HepG2 (cell line): ENCODE measurements around the gene CSDE1. TPM values are rescaled to one million over a fixed set of nuclear protein-coding genes. Genes with fewer than 3 reads are reported as not detected.

ENCODE experiments used
- ARNT2 ChIP-seq: sonication (generic); formaldehyde crosslinking; IDR thresholded peaks from 2 replicates; pipeline ENCODE4 v1.8.0; 2022; ENCODE audit warnings: mild to moderate bottlenecking, low read depth, missing genetic modification reagents, moderate library complexity
- CCDC6 ChIP-seq: sonication (generic); formaldehyde crosslinking; IDR thresholded peaks from 2 replicates; pipeline ENCODE4 v1.8.1; 2022; ENCODE audit warnings: mild to moderate bottlenecking, missing genetic modification reagents, moderate library complexity
- MIXL1 ChIP-seq: IDR thresholded peaks from 2 replicates; pipeline ENCODE4 v1.6.1; 2016
- MTA1 ChIP-seq: sonication (generic); formaldehyde crosslinking; IDR thresholded peaks from 2 replicates; pipeline ENCODE4 v1.4.0; 2020; ENCODE audit warnings: missing genetic modification reagents, mild to moderate bottlenecking, borderline replicate concordance
- NFKB2 ChIP-seq: sonication (generic); formaldehyde crosslinking; IDR thresholded peaks from 2 replicates; pipeline ENCODE4 v1.4.0; 2020; ENCODE audit warnings: missing genetic modification reagents, borderline replicate concordance
- NRL ChIP-seq: sonication (generic); formaldehyde crosslinking; IDR thresholded peaks from 2 replicates; pipeline ENCODE4 v1.5.0; 2020; ENCODE audit warnings: missing genetic modification reagents, mild to moderate bottlenecking, moderate library complexity, borderline replicate concordance
- POLR2A ChIP-seq, 2 experiments: IDR thresholded peaks; 2 replicates each; pipeline ENCODE4 v1.6.1; 2011; ENCODE audit warnings: low read depth in 2 of 2, low read length in 2 of 2, mild to moderate bottlenecking in 1 of 2, moderate library complexity in 1 of 2; ENCODE audit not compliant: insufficient read depth in 1 of 2
- SMAD1 ChIP-seq: sonication (generic); formaldehyde crosslinking; IDR thresholded peaks from 2 replicates; pipeline ENCODE4 v1.4.0; 2020; ENCODE audit warnings: missing genetic modification reagents, low read depth, mild to moderate bottlenecking, borderline replicate concordance
- SNRNP70 ChIP-seq: fragments of 200-400 bp; formaldehyde crosslinking; IDR thresholded peaks from 2 replicates; pipeline ENCODE4 v1.6.1; 2017; ENCODE audit warnings: mild to moderate bottlenecking, low read depth, low read length, moderate library complexity
- SYNCRIP ChIP-seq: fragments of 200-400 bp; formaldehyde crosslinking; IDR thresholded peaks from 2 replicates; pipeline ENCODE4 v1.6.1; 2018; ENCODE audit warnings: mild to moderate bottlenecking, low read depth, low read length; ENCODE audit not compliant: insufficient read depth
- ZBTB21 ChIP-seq: sonication (generic); formaldehyde crosslinking; IDR thresholded peaks from 2 replicates; pipeline ENCODE4 v1.4.0; 2020; ENCODE audit warnings: missing genetic modification reagents
- ZBTB8A ChIP-seq: sonication (generic); formaldehyde crosslinking; IDR thresholded peaks from 2 replicates; pipeline ENCODE4 v1.4.0; 2020; ENCODE audit warnings: mild to moderate bottlenecking, low read depth, missing genetic modification reagents, borderline replicate concordance
- ZKSCAN8 ChIP-seq: IDR thresholded peaks from 2 replicates; pipeline ENCODE4 v1.6.1; 2016; ENCODE audit warnings: borderline replicate concordance, missing genetic modification reagents, missing compliant biosample characterization
- ZNF709 ChIP-seq: sonication (generic); formaldehyde crosslinking; IDR thresholded peaks from 2 replicates; pipeline ENCODE4 v1.5.0; 2020; ENCODE audit warnings: mild to moderate bottlenecking, missing genetic modification reagents
- polyA plus RNA-seq, 8 experiments: library from polyadenylated mRNA; depleted of rRNA in 3 of 8; stranded (reverse) in 7 of 8; unstranded in 1 of 8; fragments of >200 nt; fragmentation: Illumina TruSeq in 4 of 8; extraction: Trizol in 4 of 8; gene quantifications; 2 replicates each; pipeline versions ENCODE4 v1.2.1 to v1.2.3, GENCODE V29; 2011 to 2016; ENCODE audit warnings: low read depth in 4 of 8, missing spikeins in 1 of 8, mixed read lengths in 1 of 8; ENCODE audit not compliant: insufficient read depth in 1 of 8
- total RNA-seq, 5 experiments: library from RNA; depleted of rRNA; stranded (reverse); fragments of >200 nt; fragmentation: Illumina TruSeq; extraction: Trizol; gene quantifications; 2 replicates each; pipeline ENCODE4 v1.2.3, GENCODE V29; 2016; ENCODE audit warnings: low read depth in 1 of 5
- TF ChIP-seq, protein P1 (sequence below): sonication (generic); formaldehyde crosslinking; IDR thresholded peaks from 2 replicates; pipeline ENCODE4 v1.4.0; 2020; ENCODE audit warnings: mild to moderate bottlenecking, missing genetic modification reagents, borderline replicate concordance
- TF ChIP-seq, protein P2 (sequence below): IDR thresholded peaks from 2 replicates; pipeline ENCODE4 v1.6.1; 2012; ENCODE audit warnings: inconsistent platforms
- TF ChIP-seq, protein P3 (sequence below): IDR thresholded peaks from 2 replicates; pipeline ENCODE4 v1.6.1; 2016; ENCODE audit warnings: missing genetic modification reagents, missing compliant biosample characterization
- TF ChIP-seq, protein P4 (sequence below): IDR thresholded peaks from 2 replicates; pipeline ENCODE4 v1.6.1; 2018; ENCODE audit warnings: missing genetic modification reagents, mild to moderate bottlenecking, missing compliant biosample characterization
- TF ChIP-seq, protein P5 (sequence below): sonication (generic); formaldehyde crosslinking; IDR thresholded peaks from 2 replicates; pipeline ENCODE4 v1.5.0; 2020; ENCODE audit warnings: missing genetic modification reagents
- TF ChIP-seq, protein P6 (sequence below): IDR thresholded peaks from 2 replicates; pipeline ENCODE4 v1.6.1; 2016; ENCODE audit warnings: mild to moderate bottlenecking, missing biosample characterization, missing genetic modification reagents

CSDE1 gene
- total and polyA plus RNA-seq, 2 of the 13 experiments (the other 11 are each of a cell fraction or from before 2014, with no cell fraction given), result 150 to 313 TPM

DNA sequence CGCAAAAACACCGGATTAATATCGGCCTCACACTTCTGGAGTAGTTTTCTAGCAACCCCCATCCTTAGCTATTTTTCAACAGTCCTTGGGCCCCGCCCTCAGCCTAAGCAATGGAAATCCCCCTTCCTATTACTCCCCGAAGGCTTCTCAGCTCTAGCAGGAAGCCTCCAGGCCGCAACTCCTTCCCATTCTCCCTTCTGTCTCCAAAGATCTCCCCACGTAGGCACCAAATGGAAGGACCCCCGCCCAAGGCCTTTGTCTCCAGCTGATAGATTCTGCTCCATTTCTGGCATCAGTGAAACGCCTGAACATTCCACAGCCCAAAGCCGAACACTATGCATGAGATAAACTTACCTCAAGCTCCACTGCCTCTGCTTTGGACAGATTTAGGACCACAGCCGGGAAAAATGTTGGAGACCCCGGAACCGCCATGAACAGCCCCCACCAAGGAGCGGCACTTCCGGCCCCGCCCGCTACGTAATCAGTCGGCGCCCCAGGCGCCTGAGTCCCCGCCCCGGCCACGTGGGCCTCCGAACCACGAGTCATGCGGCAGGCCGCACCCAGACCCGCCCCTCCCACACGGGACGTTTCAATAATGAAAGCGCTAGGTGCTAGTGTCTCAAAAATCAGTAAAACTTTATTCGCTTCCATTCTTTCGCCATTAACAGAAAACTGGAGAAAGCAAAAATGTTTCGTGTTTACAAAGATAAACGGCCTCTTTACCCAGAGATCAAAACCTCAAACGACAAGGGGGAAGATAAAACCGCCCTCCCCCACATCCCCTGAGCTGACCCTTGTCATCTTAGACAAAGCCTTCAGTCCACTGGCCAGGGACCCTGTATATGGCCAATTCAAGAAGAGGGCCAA is 41.2 kb downstream of the CSDE1 start, which contains the start of gene NRAS (continued):
- TF ChIP-seq, protein P1, sequence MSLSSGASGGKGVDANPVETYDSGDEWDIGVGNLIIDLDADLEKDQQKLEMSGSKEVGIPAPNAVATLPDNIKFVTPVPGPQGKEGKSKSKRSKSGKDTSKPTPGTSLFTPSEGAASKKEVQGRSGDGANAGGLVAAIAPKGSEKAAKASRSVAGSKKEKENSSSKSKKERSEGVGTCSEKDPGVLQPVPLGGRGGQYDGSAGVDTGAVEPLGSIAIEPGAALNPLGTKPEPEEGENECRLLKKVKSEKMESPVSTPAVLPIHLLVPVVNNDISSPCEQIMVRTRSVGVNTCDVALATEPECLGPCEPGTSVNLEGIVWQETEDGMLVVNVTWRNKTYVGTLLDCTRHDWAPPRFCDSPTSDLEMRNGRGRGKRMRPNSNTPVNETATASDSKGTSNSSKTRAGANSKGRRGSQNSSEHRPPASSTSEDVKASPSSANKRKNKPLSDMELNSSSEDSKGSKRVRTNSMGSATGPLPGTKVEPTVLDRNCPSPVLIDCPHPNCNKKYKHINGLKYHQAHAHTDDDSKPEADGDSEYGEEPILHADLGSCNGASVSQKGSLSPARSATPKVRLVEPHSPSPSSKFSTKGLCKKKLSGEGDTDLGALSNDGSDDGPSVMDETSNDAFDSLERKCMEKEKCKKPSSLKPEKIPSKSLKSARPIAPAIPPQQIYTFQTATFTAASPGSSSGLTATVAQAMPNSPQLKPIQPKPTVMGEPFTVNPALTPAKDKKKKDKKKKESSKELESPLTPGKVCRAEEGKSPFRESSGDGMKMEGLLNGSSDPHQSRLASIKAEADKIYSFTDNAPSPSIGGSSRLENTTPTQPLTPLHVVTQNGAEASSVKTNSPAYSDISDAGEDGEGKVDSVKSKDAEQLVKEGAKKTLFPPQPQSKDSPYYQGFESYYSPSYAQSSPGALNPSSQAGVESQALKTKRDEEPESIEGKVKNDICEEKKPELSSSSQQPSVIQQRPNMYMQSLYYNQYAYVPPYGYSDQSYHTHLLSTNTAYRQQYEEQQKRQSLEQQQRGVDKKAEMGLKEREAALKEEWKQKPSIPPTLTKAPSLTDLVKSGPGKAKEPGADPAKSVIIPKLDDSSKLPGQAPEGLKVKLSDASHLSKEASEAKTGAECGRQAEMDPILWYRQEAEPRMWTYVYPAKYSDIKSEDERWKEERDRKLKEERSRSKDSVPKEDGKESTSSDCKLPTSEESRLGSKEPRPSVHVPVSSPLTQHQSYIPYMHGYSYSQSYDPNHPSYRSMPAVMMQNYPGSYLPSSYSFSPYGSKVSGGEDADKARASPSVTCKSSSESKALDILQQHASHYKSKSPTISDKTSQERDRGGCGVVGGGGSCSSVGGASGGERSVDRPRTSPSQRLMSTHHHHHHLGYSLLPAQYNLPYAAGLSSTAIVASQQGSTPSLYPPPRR (CRISPR knock-in tag), result no peak
- TF ChIP-seq MTA1 (no peak), CCDC6 (CRISPR knock-in tag) (peak; percentile 37; the same call in 1 of the 2 replicates), ZBTB21 (0 out of 2 replicates have a peak, but pooled peaks have one; percentile 15), SMAD1 (CRISPR knock-in tag) (0 out of 2 replicates have a peak, but pooled peaks have one; percentile 50), SYNCRIP (no peak), ARNT2 (CRISPR knock-in tag) (peak; percentile 56; the same call in 1 of the 2 replicates), NFKB2 (CRISPR knock-in tag) (peak; percentile 75; the same call in 1 of the 2 replicates), ZNF709 (no peak; the same call in 1 of the 2 replicates), ZBTB8A (CRISPR knock-in tag) (no peak), MIXL1 (CRISPR knock-in tag) (peak; percentile 81), SNRNP70 (no peak), NRL (CRISPR knock-in tag) (peak; percentile 28; the same call in 1 of the 2 replicates), ZKSCAN8 (CRISPR knock-in tag) (0 out of 2 replicates have a peak, but pooled peaks have one; percentile 39), POLR2A (IDR thresholded peaks at IDR 0.05; ENCODE audit: insufficient read depth in 1 of 2, low read depth in 2 of 2, low read length in 2 of 2) (peak; percentile 69 to 71)
- TF ChIP-seq, protein P2, sequence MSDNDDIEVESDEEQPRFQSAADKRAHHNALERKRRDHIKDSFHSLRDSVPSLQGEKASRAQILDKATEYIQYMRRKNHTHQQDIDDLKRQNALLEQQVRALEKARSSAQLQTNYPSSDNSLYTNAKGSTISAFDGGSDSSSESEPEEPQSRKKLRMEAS, result peak; percentile 98
- TF ChIP-seq, protein P3, sequence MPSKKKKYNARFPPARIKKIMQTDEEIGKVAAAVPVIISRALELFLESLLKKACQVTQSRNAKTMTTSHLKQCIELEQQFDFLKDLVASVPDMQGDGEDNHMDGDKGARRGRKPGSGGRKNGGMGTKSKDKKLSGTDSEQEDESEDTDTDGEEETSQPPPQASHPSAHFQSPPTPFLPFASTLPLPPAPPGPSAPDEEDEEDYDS (CRISPR knock-in tag), result no peak
- TF ChIP-seq, protein P4, sequence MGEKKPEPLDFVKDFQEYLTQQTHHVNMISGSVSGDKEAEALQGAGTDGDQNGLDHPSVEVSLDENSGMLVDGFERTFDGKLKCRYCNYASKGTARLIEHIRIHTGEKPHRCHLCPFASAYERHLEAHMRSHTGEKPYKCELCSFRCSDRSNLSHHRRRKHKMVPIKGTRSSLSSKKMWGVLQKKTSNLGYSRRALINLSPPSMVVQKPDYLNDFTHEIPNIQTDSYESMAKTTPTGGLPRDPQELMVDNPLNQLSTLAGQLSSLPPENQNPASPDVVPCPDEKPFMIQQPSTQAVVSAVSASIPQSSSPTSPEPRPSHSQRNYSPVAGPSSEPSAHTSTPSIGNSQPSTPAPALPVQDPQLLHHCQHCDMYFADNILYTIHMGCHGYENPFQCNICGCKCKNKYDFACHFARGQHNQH, result peak; percentile 85
- TF ChIP-seq, protein P5, sequence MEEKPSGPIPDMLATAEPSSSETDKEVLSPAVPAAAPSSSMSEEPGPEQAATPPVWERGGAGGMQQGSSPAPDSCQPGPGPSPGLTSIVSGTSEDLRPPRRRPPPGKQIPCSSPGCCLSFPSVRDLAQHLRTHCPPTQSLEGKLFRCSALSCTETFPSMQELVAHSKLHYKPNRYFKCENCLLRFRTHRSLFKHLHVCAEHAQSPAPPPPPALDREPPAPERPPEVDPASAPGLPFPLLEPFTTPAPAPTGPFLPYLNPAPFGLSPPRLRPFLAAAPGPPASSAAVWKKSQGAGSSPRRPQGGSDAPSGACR, result 0 out of 2 replicates have a peak, but pooled peaks have one; percentile 65
- TF ChIP-seq, protein P6, sequence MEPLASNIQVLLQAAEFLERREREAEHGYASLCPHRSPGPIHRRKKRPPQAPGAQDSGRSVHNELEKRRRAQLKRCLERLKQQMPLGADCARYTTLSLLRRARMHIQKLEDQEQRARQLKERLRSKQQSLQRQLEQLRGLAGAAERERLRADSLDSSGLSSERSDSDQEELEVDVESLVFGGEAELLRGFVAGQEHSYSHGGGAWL (CRISPR knock-in tag), result peak; percentile 91; the same call in 1 of the 2 replicates
